Prostate gland (tissue), 2 donors: ENCODE measurements around the gene CHST12.

Experiments used
- CTCF ChIP-seq, 4 experiments: fragments of 200-600 bp in 2 of 4; fragments of 450-650 bp in 2 of 4; sonication (generic) in 2 of 4; IDR thresholded peaks; 1 replicate in 3 of 4; 2 replicates in 1 of 4; pipeline ENCODE4 v1.5.1; 2016 to 2019; ENCODE audit warnings: antibody characterized with exemption in 4 of 4, mild to moderate bottlenecking in 2 of 4, moderate library complexity in 2 of 4
- POLR2A ChIP-seq: fragments of 450-650 bp; IDR thresholded peaks from one replicate; pipeline ENCODE4 v1.6.1; 2016; ENCODE audit warnings: antibody characterized with exemption, mild to moderate bottlenecking
- POLR2AphosphoS5 ChIP-seq: sonication (generic); formaldehyde crosslinking; IDR thresholded peaks from one replicate; pipeline ENCODE4 v1.6.1; 2017; ENCODE audit warnings: antibody characterized with exemption

DNA sequence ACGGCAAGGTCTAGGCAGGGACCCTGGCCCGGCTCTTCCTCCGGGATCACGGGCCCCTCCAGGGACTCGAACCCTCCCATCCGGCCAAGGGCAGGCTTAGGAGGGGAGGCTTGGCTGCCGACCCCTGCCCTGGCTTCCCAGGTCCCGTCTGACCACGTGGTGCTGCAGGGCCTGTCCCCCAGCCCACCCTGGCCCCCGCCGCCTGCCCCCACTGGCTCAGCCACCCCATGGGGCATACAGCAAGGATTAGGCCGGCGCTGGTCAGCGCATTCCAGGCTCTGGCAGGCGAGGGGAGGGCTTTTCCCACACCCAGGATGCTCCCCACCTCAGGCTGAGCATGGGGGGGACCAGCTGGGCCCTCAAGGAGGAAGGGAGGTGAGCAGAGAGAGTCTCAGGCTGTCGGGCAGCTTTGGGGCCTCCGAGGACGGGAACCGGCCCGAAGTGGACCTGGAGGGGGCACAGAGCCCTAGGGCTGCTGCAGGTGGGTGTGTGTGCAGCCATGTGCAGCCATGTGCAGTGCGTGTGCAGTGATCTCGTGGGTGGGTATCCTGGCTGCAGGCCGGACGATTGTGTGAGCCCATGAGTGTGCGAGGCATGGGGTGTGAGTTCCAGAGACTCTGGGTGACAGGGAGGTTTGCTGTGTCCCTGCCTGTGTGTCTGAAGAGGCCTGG is 73.5 kb downstream of the CHST12 start:
- no peak for TF ChIP-seq POLR2AphosphoS5
- no peak for TF ChIP-seq CTCF (IDR thresholded peaks at IDR 0.05)
- TF ChIP-seq POLR2A: no peak
